Activated CD8-positive, alpha-beta T cell treated with anti-CD3 and anti-CD28 coated beads for 36 hours (primary cell): Measurements from ENCODE around the gene RUFY3. TPM values are rescaled to one million over a fixed set of nuclear protein-coding genes. Genes with fewer than 3 reads are reported as not detected.
A peak's percentile ranks its signal among the peaks of the same experiment; 100 is the strongest.

Source experiments
- ATAC-seq: fragments of 200-7000 bp; cut with Tn5 transposase; one replicate; pipeline ENCODE4 v1.10.0; 2021; ENCODE audit warnings: mild to moderate bottlenecking, moderate library complexity
- CTCF ChIA-PET: fragments of 350-600 bp; sonication (Branson Sonifier 250); formaldehyde crosslinking; loops from one replicate; lab custom pipeline; 2021; ENCODE audit warnings: antibody characterized with exemption; lab: Charles Lee
- POLR2A ChIA-PET: fragments of 350-600 bp; sonication (Branson Sonifier 250); formaldehyde crosslinking; loops from one replicate; lab custom pipeline; 2021; ENCODE audit warnings: antibody characterized with exemption; lab: Charles Lee
- DNase-seq: peaks from one replicate; pipeline ENCODE4 v3.0.0-alpha.2; 2020
- H3K27ac Mint-ChIP-seq: one replicate; pipeline ENCODE4 v1.8.0; 2021; ENCODE audit warnings: mild to moderate bottlenecking, mixed read lengths
- H3K27me3 Mint-ChIP-seq: one replicate; pipeline ENCODE4 v1.8.0; 2021; ENCODE audit warnings: mixed read lengths
- H3K36me3 Mint-ChIP-seq: one replicate; pipeline ENCODE4 v1.8.0; 2021; ENCODE audit warnings: low read depth, mixed read lengths
- H3K4me1 Mint-ChIP-seq: one replicate; pipeline ENCODE4 v1.8.0; 2021; ENCODE audit warnings: low read depth, mixed read lengths
- H3K4me3 Mint-ChIP-seq: one replicate; pipeline ENCODE4 v1.8.0; 2021; ENCODE audit warnings: mild to moderate bottlenecking, moderate library complexity, mixed read lengths
- H3K9me3 Mint-ChIP-seq: one replicate; pipeline ENCODE4 v1.8.0; 2021; ENCODE audit warnings: mixed read lengths
- intact Hi-C: fragments of 100-400 bp; cut with micrococcal nuclease; formaldehyde crosslinking; loops from one replicate; pipeline ENCODE4 v1.10.0; 2022
- total RNA-seq, 2 experiments: library from RNA; stranded (reverse); gene quantifications; one replicate each; pipeline ENCODE4 v1.2.3, GENCODE V29; 2021
- TF ChIP-seq, protein P1 (sequence below): fragments of 200-600 bp; IDR thresholded peaks from one replicate; pipeline ENCODE4 v1.8.0; 2022; ENCODE audit warnings: antibody characterized with exemption, mild to moderate bottlenecking

RUFY3 gene
- total RNA-seq, 2 experiments from 2014 or later: 13.6 to 17.5 TPM

DNA sequence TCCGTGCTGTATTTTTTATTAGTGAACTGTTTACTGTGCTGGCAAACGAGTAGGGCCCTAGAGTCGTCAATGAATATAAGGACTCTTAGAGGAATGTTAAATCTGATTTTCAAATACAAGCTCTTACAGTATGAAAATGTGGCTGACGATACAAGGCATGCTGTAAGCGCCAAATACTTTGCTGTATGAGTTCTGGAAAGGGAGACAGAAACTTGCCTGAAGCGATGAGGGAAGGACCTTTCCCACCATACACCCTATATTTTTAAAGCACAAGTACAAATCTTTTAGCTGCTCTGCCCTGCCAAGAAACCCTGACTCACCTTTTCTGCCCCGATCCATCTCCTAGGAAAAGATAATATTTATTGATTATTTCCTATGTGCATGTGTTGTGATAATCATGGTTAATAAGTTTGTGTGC, 15.7 kb upstream of the RUFY3 start:
- H3K27me3 Mint-ChIP-seq: no peaks in the 10 kb centered on the region
- H3K36me3 Mint-ChIP-seq: no peaks in the 10 kb centered on the region
- intact Hi-C loops: loop anchor here (5.0 kb wide), 1 partner anchor 131 kb away; the partner anchor contains the start of gene GRSF1
- H3K4me3 Mint-ChIP-seq: peak overlapping the region; percentile 84
- DNase-seq: no peak
- TF ChIP-seq, protein P1, sequence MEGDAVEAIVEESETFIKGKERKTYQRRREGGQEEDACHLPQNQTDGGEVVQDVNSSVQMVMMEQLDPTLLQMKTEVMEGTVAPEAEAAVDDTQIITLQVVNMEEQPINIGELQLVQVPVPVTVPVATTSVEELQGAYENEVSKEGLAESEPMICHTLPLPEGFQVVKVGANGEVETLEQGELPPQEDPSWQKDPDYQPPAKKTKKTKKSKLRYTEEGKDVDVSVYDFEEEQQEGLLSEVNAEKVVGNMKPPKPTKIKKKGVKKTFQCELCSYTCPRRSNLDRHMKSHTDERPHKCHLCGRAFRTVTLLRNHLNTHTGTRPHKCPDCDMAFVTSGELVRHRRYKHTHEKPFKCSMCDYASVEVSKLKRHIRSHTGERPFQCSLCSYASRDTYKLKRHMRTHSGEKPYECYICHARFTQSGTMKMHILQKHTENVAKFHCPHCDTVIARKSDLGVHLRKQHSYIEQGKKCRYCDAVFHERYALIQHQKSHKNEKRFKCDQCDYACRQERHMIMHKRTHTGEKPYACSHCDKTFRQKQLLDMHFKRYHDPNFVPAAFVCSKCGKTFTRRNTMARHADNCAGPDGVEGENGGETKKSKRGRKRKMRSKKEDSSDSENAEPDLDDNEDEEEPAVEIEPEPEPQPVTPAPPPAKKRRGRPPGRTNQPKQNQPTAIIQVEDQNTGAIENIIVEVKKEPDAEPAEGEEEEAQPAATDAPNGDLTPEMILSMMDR: no peak
- peak overlapping the region; percentile 88 for H3K27ac Mint-ChIP-seq
- no peak for ATAC-seq
- H3K9me3 Mint-ChIP-seq: no peaks in the 10 kb centered on the region
- H3K4me1 Mint-ChIP-seq: peaks cover 26% of the 10 kb centered on the region
- POLR2A ChIA-PET: interaction anchor here (0.8 to 4.9 kb wide), 6 partner anchors 12 to 133 kb away, joined by 3 to 40 read pairs (median 6); partner anchors contain the start of genes GRSF1 and UTP3
- CTCF ChIA-PET: interaction anchor here (0.7 to 7.7 kb wide), 7 partner anchors 16 to 305 kb away, joined by 3 to 79 read pairs (median 5); partner anchors contain the start of gene UTP3

DNA sequence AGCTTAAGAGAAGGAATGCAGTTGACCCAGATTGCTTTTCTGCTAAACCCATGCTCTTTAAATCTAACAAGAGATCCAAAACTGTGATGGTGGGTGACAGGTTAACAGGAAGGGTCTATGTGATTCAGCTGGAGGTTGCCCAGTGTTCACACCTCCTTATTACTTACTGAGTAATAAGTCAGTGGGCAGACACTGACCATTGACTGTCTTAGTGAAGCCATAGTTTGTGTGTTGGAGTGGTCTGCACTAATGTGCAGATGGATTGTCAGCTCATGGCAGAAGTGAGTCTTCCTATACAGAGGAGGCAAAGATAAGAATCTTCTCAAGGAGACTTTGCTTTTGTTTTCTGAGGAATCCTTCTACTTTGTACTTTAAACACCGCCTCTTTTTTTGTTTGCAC, 15.2 kb upstream of the RUFY3 start:
- TF ChIP-seq, protein P1: no peak
- POLR2A ChIA-PET: interaction anchor here (1.0 to 4.9 kb wide), 5 partner anchors 16 to 133 kb away, joined by 3 to 40 read pairs (median 7); partner anchors contain the start of genes GRSF1 and UTP3
- Mint-ChIP-seq H3K4me3 (peak overlapping the region; percentile 84), H3K4me1 (peaks cover 30% of the 10 kb centered on the region), H3K27me3 (no peaks in the 10 kb centered on the region), H3K36me3 (no peaks in the 10 kb centered on the region), H3K9me3 (no peaks in the 10 kb centered on the region), H3K27ac (peak overlapping the region; percentile 88)
- DNase-seq (no peak), ATAC-seq (no peak)
- CTCF ChIA-PET: interaction anchor here (0.7 to 7.7 kb wide), 8 partner anchors 16 to 305 kb away, joined by 3 to 79 read pairs (median 5); partner anchors contain the start of gene UTP3
- intact Hi-C loops: loop anchor here (5.0 kb wide), 1 partner anchor 131 kb away; the partner anchor contains the start of gene GRSF1

DNA sequence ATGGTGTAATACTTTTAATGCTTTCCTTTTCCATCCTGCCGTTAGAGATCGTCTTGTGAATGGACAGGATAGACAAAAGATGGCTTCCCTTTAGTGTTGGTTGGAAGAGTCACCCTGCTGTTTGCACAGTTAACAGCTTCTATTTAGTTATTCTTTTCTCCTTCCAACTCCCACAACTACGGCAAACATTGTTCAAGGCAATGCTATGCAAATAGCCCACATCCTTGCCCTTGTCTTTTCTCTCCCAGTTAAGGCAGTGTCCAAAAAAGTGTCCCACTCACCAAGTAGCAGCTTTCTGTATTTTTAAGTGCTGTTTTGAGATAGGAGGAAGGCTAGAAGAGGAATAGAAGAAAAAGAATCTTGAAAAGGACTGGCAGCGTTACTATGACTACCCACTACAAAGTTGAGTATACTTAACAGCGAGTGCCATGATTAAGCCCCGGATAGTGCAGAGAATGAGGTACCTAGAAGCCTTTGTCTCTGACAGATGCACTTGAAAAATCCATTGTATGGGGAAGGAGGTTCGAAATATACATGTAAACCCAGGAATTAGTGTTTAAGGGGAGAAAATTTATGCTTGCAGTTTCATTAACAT, 12.1 kb upstream of the RUFY3 start:
- H3K36me3 Mint-ChIP-seq: no peaks in the 10 kb centered on the region
- no peak overlapping the region for H3K27ac Mint-ChIP-seq
- H3K4me3 Mint-ChIP-seq: no peak overlapping the region
- CTCF ChIA-PET: no interaction called here
- peaks cover 50% of the 10 kb centered on the region for H3K4me1 Mint-ChIP-seq
- no peaks in the 10 kb centered on the region for H3K27me3 Mint-ChIP-seq
- POLR2A ChIA-PET: no interaction called here
- intact Hi-C loops: loop anchor here (5.0 kb wide), 1 partner anchor 128 kb away; the partner anchor contains the start of gene GRSF1
- TF ChIP-seq, protein P1: no peak
- ATAC-seq (no peak), DNase-seq (no peak)
- H3K9me3 Mint-ChIP-seq: no peaks in the 10 kb centered on the region

DNA sequence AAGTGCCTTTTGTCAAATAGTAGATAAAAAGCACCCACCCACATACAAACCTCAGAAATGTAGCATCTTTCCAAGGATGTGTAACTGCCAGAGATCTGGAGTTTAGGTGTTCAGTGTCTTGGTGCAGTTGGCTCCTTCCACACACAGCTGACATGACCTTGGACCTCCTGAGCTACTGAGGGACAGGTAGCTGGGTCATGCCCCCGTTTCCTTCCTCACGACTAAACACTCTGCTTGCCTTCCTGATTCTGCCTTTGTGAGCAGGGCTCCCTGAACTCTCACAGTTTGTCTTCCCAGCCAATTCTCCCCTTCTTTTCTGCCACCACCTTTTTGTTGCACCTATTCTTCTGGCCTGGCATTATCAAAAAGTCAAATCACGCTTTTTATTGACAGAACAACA, 10.2 kb upstream of the RUFY3 start:
- CTCF ChIA-PET: no interaction called here
- Mint-ChIP-seq H3K4me1 (peaks cover 49% of the 10 kb centered on the region), H3K27me3 (no peaks in the 10 kb centered on the region), H3K9me3 (no peaks in the 10 kb centered on the region), H3K4me3 (no peak overlapping the region), H3K27ac (peak overlapping the region; percentile 47), H3K36me3 (peaks cover 1% of the 10 kb centered on the region)
- DNase-seq (no peak), ATAC-seq (no peak)
- TF ChIP-seq, protein P1: no peak
- POLR2A ChIA-PET: no interaction called here
- intact Hi-C loops: no loop called here

DNA sequence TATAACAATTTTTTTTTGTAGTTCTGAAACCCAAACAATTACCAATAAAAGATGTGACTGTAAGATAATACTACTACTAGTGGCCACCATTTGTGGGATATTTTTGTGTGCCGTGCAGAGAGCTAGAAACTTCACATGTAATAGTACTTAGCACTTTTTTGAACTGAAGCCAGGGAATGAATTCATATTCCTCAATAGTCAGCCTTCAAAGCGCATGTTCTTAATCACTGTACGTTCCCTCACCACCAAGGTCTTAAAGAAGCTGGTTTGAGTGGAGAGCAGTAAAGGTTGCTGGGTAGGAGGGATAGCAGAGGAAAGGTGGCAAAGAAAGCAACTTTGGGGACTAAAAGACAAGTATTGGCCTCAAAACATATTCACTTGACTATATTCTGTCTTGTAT, 9.6 kb upstream of the RUFY3 start:
- POLR2A ChIA-PET: interaction anchor here (1.0 kb wide), 1 partner anchor 282 kb away, joined by 3 read pairs; the partner anchor contains the start of gene DCK
- peaks cover 1% of the 10 kb centered on the region for H3K36me3 Mint-ChIP-seq
- DNase-seq (no peak), ATAC-seq (no peak)
- intact Hi-C loops: no loop called here
- TF ChIP-seq, protein P1: no peak
- H3K4me3 Mint-ChIP-seq: no peak overlapping the region
- H3K4me1 Mint-ChIP-seq: peaks cover 48% of the 10 kb centered on the region
- H3K27ac Mint-ChIP-seq: peak overlapping the region; percentile 47
- H3K27me3 Mint-ChIP-seq: no peaks in the 10 kb centered on the region
- CTCF ChIA-PET: no interaction called here
- no peaks in the 10 kb centered on the region for H3K9me3 Mint-ChIP-seq
